Superior temporal gyrus (tissue), 1 donor: ENCODE measurements around the gene LGSN.
"Not testable (repeated sequence)": the region's sequence is repeated elsewhere in the genome, so short reads cannot be mapped to it uniquely, and the experiment has no call there.

Experiments used
- DNase-seq: peaks from one replicate; pipeline ENCODE4 v3.0.0-alpha.2; 2016; ENCODE audit errors: extremely low spot score

Gene LGSN

GRCh38 chr6:63305277-63305676 lies 14.5 kb downstream of the LGSN start:
- DNase-seq: no peak

- DNase-seq: no peak
These were observed 16.3 kb downstream of the LGSN start for GRCh38 chr6:63303476-63303875.

GRCh38 chr6:63299667-63300066 lies 20.1 kb downstream of the LGSN start:
- no peak for DNase-seq

- DNase-seq: no peak
These were observed 24.1 kb downstream of the LGSN start for GRCh38 chr6:63295553-63296194.

- no peak for DNase-seq
These were observed 29.2 kb downstream of the LGSN start for GRCh38 chr6:63290492-63291058.

GRCh38 chr6:63289269-63289872 lies 30.4 kb downstream of the LGSN start:
- DNase-seq: no peak

- DNase-seq: no peak
These were observed 39.1 kb downstream of the LGSN start for GRCh38 chr6:63280639-63281180.

GRCh38 chr6:63278916-63279315 lies 40.9 kb downstream of the LGSN start:
- DNase-seq: no peak

- DNase-seq: no peak
These were observed 43.8 kb downstream of the LGSN start for GRCh38 chr6:63275953-63276352.

- DNase-seq: not testable (repeated sequence)
These were observed 44.9 kb downstream of the LGSN start for GRCh38 chr6:63274795-63275430.

- DNase-seq: peak; percentile 71
These were observed 47.4 kb downstream of the LGSN start for GRCh38 chr6:63272397-63272796.

- DNase-seq: no peak
These were observed 50.3 kb downstream of the LGSN start for GRCh38 chr6:63269470-63269869.

- DNase-seq: no peak
These were observed 51.2 kb downstream of the LGSN start for GRCh38 chr6:63268574-63268973.

GRCh38 chr6:63267828-63268227 lies 52.0 kb downstream of the LGSN start:
- no peak for DNase-seq

- no peak for DNase-seq
These were observed 52.7 kb downstream of the LGSN start for GRCh38 chr6:63267046-63267445.

GRCh38 chr6:63263444-63263843 lies 56.3 kb downstream of the LGSN start:
- no peak for DNase-seq

- DNase-seq: no peak
These were observed 58.0 kb downstream of the LGSN start for GRCh38 chr6:63261820-63262219.

- no peak for DNase-seq
These were observed 60.6 kb downstream of the LGSN start for GRCh38 chr6:63259153-63259552.

GRCh38 chr6:63249875-63250482 lies 69.8 kb downstream of the LGSN start:
- DNase-seq: no peak

GRCh38 chr6:63246581-63246980 lies 73.2 kb downstream of the LGSN start:
- DNase-seq: no peak

- no peak for DNase-seq
These were observed 73.9 kb downstream of the LGSN start for GRCh38 chr6:63245909-63246308.

- DNase-seq: no peak
These were observed 74.4 kb downstream of the LGSN start for GRCh38 chr6:63245420-63245819.
